ENCODE data around the gene SLC26A4.

The SLC26A4 gene

GRCh38 chr7:107746006-107746405, 85.4 kb downstream of the SLC26A4 start:
- no peak for DNase-seq (ENCODE audit: low spot score)

DNA sequence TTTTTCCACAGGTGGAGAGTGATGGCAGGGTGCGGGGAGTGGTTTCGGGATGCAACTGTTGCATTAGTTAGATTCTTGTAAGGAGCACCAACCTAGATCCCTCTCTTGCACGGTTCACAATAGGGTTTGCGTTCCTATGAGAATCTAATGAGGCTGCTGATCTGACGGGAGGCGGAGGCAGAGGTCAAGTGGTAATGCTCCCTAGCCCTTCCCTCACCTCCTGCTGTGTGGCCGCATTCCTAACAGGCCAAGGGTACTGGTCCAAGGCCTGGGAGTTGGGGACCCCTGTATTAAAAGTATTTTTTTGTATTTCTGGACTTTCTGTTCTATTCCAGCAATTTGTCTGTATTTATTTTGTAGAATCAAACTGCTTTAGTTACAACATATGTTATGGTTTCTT, 90.5 kb downstream of the SLC26A4 start:
- DNase-seq (ENCODE audit: low spot score), result no peak

- DNase-seq (ENCODE audit: low spot score), result no peak
Observed at GRCh38 chr7:107754642-107755041, 94.0 kb downstream of the SLC26A4 start.

GRCh38 chr7:107758667-107759066, 98.0 kb downstream of the SLC26A4 start:
- DNase-seq (ENCODE audit: low spot score), result no peak

GRCh38 chr7:107767391-107767790, 106.8 kb downstream of the SLC26A4 start:
- no peak for DNase-seq (ENCODE audit: low spot score)

All from GM03348 (cell line).